ENCODE measurements around the gene COQ8A. TPM values are rescaled to one million over a fixed set of nuclear protein-coding genes. Genes with fewer than 3 reads are reported as not detected.

COQ8A gene
- 10.8 and 11.1 TPM in 2 replicates for polyA plus RNA-seq (2011; rRNA removed)
- polyA plus RNA-seq (2012; cell fraction: cytosol; rRNA removed): 14.3 and 18.2 TPM in 2 replicates
- 36.0 and 43.4 TPM in 2 replicates for polyA plus RNA-seq (2012; cell fraction: nucleus; rRNA removed)
- polyA plus RNA-seq (2017; fragmentation: RNase III; extraction: RNeasy Plus Mini Kit Qiagen cat#74134 plus additional on column Dnase treatment): 12.4 to 14.0 TPM (median 13.3 TPM) in 3 replicates
- polyA minus RNA-seq (2011; rRNA and poly(A)+ RNA removed): 7.9 TPM in 2 replicates

DNA sequence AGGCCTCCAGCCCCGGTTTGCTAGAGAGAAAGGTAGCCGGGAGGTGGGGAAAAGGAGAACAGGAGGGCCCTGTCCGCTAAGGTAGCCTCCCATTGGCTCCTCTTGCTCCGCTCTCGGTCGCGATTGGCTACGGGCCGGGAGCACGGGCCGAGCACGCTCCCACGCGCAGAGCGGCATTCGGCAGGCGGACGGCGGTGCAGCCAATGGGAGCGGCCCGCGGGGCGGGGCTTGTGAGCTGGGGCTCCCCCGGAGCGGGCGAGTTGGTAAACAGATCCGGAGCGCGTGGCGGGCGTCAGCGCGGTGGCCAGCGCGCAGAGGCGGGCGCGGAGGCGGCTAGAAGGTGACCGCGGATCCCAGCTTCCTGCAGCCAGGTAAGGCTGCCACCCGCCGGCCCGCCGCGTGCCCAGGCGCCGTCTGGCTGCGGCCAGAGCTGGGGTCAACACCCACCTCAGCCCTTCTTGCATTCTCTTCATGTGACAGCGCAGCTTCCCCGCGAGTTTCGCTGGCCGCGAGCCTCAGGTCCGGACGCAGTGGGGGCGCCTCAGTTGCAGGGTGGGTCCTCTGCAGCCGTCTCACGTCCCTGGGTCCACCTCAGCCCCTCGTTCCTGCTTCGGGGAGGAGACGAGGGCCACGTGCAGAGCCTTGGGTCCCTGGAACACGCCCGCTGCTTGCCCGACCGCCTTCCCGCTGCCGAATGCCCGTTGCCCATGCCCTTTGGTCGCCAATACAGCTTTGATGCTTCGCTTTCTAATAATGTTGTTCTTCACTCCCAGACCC is at the start of gene COQ8A:
TSS of gene COQ8A (plus strand) at position 266 of the 777 bp plus-strand sequence. CDS start 21,092 bp downstream, outside the sequence.
- H3K27ac ChIP-seq: peak within 1 kb of the TSS; percentile 95 to 96
- H3K4me3 ChIP-seq: peak within 1 kb of the TSS; percentile 85
- 6% methylated on average over 29 of the region's 73 CpGs for WGBS (ENCODE audit: missing lambda C conversion rate)
- H3K9me3 ChIP-seq: 0 out of 3 replicates have a peak, but pooled peaks cover under 1% of the 10 kb centered on the region
- peak within 1 kb of the TSS; percentile 100 for H3K4me2 ChIP-seq
- ChIA-PET POLR2A (interaction anchor here (0.6 to 1.1 kb wide), 4 partner anchors 11 to 272 kb away, joined by 3 to 5 read pairs (median 4); no protein-coding TSS in a partner anchor), CTCF (no interaction called here)
- DNase-seq (ENCODE audit: low read depth in 1 of 2, low spot score in 1 of 2) (peak; percentile 96 to 99), FAIRE-seq (peak; percentile 76), ATAC-seq (peak; percentile 96 to 98)
- H3K4me1 ChIP-seq: peaks cover 18% of the 10 kb centered on the region
- no peak for TF ChIP-seq CTCF (IDR thresholded peaks at IDR 0.05)
- TF ChIP-seq GATA3 (IDR thresholded peaks at IDR 0.05; ENCODE audit: borderline replicate concordance): no peak
- TF ChIP-seq RCOR1 (IDR thresholded peaks at IDR 0.05; ENCODE audit: low read depth, low read length): no peak
- TF ChIP-seq HOXB13 (CRISPR knock-in tag; IDR thresholded peaks at IDR 0.05; ENCODE audit: low read depth): peak; percentile 62; the same call in 1 of the 2 replicates
- TF ChIP-seq HOXB5 (CRISPR knock-in tag; IDR thresholded peaks at IDR 0.05): 0 out of 2 replicates have a peak, but pooled peaks have one; percentile 7
- TF ChIP-seq ESRRA (IDR thresholded peaks at IDR 0.05; ENCODE audit: borderline replicate concordance, low read length): no peak
- no peak for TF ChIP-seq EP300 (IDR thresholded peaks at IDR 0.05)
- TF ChIP-seq POLR2AphosphoS2 (conservative IDR thresholded peaks at IDR 0.05; ENCODE audit: low read length): no peak
- TF ChIP-seq ZSCAN20 (CRISPR knock-in tag; IDR thresholded peaks at IDR 0.05): no peak
- TF ChIP-seq, protein P1, sequence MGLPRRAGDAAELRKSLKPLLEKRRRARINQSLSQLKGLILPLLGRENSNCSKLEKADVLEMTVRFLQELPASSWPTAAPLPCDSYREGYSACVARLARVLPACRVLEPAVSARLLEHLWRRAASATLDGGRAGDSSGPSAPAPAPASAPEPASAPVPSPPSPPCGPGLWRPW (IDR thresholded peaks at IDR 0.05): no peak
- no peak for TF ChIP-seq FOSL2 (IDR thresholded peaks at IDR 0.05)
- TF ChIP-seq FOSL2 (CRISPR knock-in tag; IDR thresholded peaks at IDR 0.05): no peak
- TF ChIP-seq, protein P2, sequence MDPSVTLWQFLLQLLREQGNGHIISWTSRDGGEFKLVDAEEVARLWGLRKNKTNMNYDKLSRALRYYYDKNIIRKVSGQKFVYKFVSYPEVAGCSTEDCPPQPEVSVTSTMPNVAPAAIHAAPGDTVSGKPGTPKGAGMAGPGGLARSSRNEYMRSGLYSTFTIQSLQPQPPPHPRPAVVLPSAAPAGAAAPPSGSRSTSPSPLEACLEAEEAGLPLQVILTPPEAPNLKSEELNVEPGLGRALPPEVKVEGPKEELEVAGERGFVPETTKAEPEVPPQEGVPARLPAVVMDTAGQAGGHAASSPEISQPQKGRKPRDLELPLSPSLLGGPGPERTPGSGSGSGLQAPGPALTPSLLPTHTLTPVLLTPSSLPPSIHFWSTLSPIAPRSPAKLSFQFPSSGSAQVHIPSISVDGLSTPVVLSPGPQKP (IDR thresholded peaks at IDR 0.05; ENCODE audit: low read depth, low read length): no peak
- TF ChIP-seq BHLHE40 (IDR thresholded peaks at IDR 0.05; ENCODE audit: low read depth, low read length): peak; percentile 96
- TF ChIP-seq RARB (CRISPR knock-in tag; IDR thresholded peaks at IDR 0.05): no peak
- peak; percentile 25; the same call in 1 of the 2 replicates for TF ChIP-seq MYC (IDR thresholded peaks at IDR 0.05; ENCODE audit: borderline replicate concordance, low read length)
- TF ChIP-seq PBX3 (IDR thresholded peaks at IDR 0.05): no peak
- peak; percentile 79 for TF ChIP-seq RFX5 (IDR thresholded peaks at IDR 0.05)
- no peak for TF ChIP-seq MAZ (IDR thresholded peaks at IDR 0.05; ENCODE audit: borderline replicate concordance, low read depth, low read length)
- peak; percentile 71; the same call in 1 of the 2 replicates for TF ChIP-seq TP53 (CRISPR knock-in tag; IDR thresholded peaks at IDR 0.05)
- TF ChIP-seq ZFP36 (IDR thresholded peaks at IDR 0.05; ENCODE audit: borderline replicate concordance, partially characterized antibody): no peak
- TF ChIP-seq MAX (IDR thresholded peaks at IDR 0.05): peak; percentile 86; the same call in 1 of the 2 replicates
- TF ChIP-seq FOXS1 (CRISPR knock-in tag; IDR thresholded peaks at IDR 0.05): no peak
- TF ChIP-seq CHD4 (IDR thresholded peaks at IDR 0.05; ENCODE audit: borderline replicate concordance): no peak
- peak; percentile 64 for TF ChIP-seq USF2 (IDR thresholded peaks at IDR 0.05)
- peak; percentile 41; the same call in 1 of the 2 replicates for TF ChIP-seq PHF8 (IDR thresholded peaks at IDR 0.05; ENCODE audit: borderline replicate concordance, low read depth)
- TF ChIP-seq JUN (IDR thresholded peaks at IDR 0.05): peak in 1 of 2 experiments; percentile 24; a peak in 1 of 5 replicates
- 0 out of 2 replicates have a peak, but pooled peaks have one; percentile 23 for TF ChIP-seq ATOH8 (CRISPR knock-in tag; IDR thresholded peaks at IDR 0.05; ENCODE audit: low read depth)
- TF ChIP-seq SREBF2 (IDR thresholded peaks at IDR 0.05): no peak
- TF ChIP-seq NR3C1 (IDR thresholded peaks at IDR 0.05): no peak
- TF ChIP-seq CHD2 (IDR thresholded peaks at IDR 0.05; ENCODE audit: low read length, partially characterized antibody): no peak
- TF ChIP-seq NFE2L2 (conservative IDR thresholded peaks at IDR 0.05; ENCODE audit: low read length): no peak
- peak; percentile 36 for TF ChIP-seq POLR2A (IDR thresholded peaks at IDR 0.05; ENCODE audit: low read length)
- no peak for TF ChIP-seq TFCP2L1 (CRISPR knock-in tag; IDR thresholded peaks at IDR 0.05)
- TF ChIP-seq ZC3H11A (IDR thresholded peaks at IDR 0.05): no peak

All from A549 (cell line).